Measurements from ENCODE around the gene ZIC4.

DNA sequence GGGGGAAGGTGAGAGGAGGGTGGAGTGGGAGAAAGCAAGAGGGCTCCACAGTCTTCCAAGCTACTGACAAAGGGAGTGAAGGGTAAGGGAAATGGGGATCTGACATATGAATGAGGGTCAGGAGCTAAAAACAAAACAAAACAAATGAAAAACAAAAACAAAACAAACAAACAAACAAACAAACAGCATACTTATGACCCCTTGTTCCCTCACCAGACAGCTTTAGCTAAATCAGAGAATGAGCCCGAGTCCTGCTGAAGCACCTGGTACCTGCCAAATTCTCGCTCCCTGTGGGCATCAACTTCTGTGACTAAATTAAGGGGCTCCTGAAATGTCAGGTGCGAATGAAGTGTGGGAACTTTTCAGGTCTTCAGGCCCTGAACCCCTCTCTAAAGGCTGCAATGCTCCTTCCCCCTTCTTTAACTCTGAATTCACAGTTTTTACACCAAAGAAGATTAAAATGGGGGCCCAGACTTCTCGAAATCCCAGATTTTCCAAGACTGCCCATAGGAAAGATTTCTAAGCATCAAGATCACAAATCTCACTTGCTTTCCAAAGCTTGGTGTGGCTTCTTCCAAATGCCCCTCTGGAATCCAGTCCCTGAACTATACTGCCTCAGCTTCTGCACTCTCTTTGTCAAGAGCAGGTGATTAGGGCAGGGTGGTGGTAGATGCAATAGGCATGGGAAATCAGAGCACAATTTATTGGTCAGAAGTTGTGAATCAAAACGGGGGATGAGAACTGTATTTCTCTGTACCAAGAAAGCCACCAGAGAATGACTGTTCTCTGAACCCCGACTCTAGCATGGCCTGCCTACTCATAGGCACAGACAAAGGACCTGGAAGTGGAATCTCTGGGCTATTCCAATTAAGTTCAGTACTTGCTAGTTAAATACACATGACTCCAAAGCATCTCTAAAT is 40.9 kb downstream of the ZIC4 start:
- TF ChIP-seq EZH2 (IDR thresholded peaks at IDR 0.05), result no peak
- TF ChIP-seq POLR2AphosphoS5 (IDR thresholded peaks at IDR 0.05; ENCODE audit: borderline replicate concordance, low read depth, low read length), result no peak
- no peak for TF ChIP-seq FOXP2 (optimal IDR thresholded peaks at IDR 0.05; ENCODE audit: control extremely low read depth, extremely low read length, insufficient read depth)

Measured in SK-N-MC (cell line).